T-helper 17 cell (primary cell): ENCODE measurements around the gene ATN1. TPM values are rescaled to one million over a fixed set of nuclear protein-coding genes. Genes with fewer than 3 reads are reported as not detected.

ENCODE experiments used
- ATAC-seq: fragments of 150-1000 bp; cut with Tn5 transposase; 2 replicates; pipeline ENCODE4 v1.10.0; 2021; ENCODE audit warnings: mild to moderate bottlenecking, moderate library complexity
- DNase-seq, 3 donors: peaks; one replicate each; pipeline versions ENCODE4 v3.0.0 to v3.0.0-alpha.2; 2020 to 2021
- H3K9me3 ChIP-seq: one replicate; pipeline ENCODE4 v1.7.0; 2013; ENCODE audit warnings: low read length, mild to moderate bottlenecking; ENCODE audit not compliant: control insufficient read depth, poor library complexity, severe bottlenecking
- H3K27ac Mint-ChIP-seq: one replicate; pipeline ENCODE4 v1.8.0; 2022; ENCODE audit warnings: mild to moderate bottlenecking, moderate library complexity, mixed read lengths
- H3K27me3 Mint-ChIP-seq: one replicate; pipeline ENCODE4 v1.8.0; 2022; ENCODE audit warnings: mixed read lengths
- H3K36me3 Mint-ChIP-seq: one replicate; pipeline ENCODE4 v1.8.0; 2022; ENCODE audit warnings: low read depth, mixed read lengths
- H3K4me1 Mint-ChIP-seq: one replicate; pipeline ENCODE4 v1.8.0; 2022; ENCODE audit warnings: mild to moderate bottlenecking, mixed read lengths
- H3K4me3 Mint-ChIP-seq: one replicate; pipeline ENCODE4 v1.8.0; 2022; ENCODE audit warnings: mild to moderate bottlenecking, moderate library complexity, mixed read lengths
- total RNA-seq, 4 donors: library from RNA in 2 of 4; stranded (reverse) in 2 of 4; gene quantifications; one replicate each; pipeline ENCODE4 v1.2.3 and lab custom pipeline; 2022 to 2026

Gene ATN1
- total RNA-seq, 2 donors from 2014 or later = 24.1 to 28.9 TPM

DNA sequence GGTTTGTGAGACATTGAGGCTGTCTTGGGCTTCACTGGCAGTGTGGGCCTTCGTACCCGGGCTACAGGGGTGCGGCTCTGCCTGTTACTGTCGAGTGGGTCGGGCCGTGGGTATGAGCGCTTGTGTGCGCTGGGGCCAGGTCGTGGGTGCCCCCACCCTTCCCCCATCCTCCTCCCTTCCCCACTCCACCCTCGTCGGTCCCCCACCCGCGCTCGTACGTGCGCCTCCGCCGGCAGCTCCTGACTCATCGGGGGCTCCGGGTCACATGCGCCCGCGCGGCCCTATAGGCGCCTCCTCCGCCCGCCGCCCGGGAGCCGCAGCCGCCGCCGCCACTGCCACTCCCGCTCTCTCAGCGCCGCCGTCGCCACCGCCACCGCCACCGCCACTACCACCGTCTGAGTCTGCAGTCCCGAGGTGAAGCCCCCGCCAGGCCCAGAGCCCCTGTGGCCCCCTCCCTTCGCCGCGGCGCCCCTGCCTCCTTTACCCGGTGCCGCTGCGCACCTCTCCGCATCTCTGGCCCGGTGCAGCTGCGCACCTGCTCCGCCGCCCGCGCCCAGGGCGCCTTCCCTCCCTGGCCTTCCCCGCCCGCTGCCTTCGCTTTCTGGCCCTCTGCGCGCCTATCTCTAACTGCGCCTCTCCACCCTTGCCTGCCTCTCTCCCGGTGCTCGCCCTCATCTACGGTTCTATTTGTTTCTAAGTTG is 13.4 kb upstream of the ATN1 start, which contains the start of gene ENO2:
ENO2 (plus strand) TSS at position 335 of the 701 bp plus-strand sequence. CDS start 1,253 bp downstream, outside the sequence.
- no peaks in the 10 kb centered on the region for H3K27me3 Mint-ChIP-seq
- H3K4me3 Mint-ChIP-seq = peak within 1 kb of the TSS; percentile 98
- H3K36me3 Mint-ChIP-seq = peaks cover 5% of the 10 kb centered on the region

GRCh38 chr12:6914947-6915788 is 12.6 kb upstream of the ATN1 start:
- Mint-ChIP-seq H3K27me3 (no peaks in the 10 kb centered on the region), H3K27ac (peak overlapping the region; percentile 85), H3K36me3 (peaks cover 9% of the 10 kb centered on the region), H3K4me1 (peaks cover 43% of the 10 kb centered on the region), H3K4me3 (peak overlapping the region; percentile 98)
- no peak for DNase-seq
- no peaks in the 10 kb centered on the region for H3K9me3 ChIP-seq
- ATAC-seq = no peak

More for the DNA sequence above, 13.4 kb upstream of the ATN1 start, which contains the start of gene ENO2:
- no peaks in the 10 kb centered on the region for H3K9me3 ChIP-seq
- DNase-seq = peak; percentile 71 to 88 (median 83)
- H3K27ac Mint-ChIP-seq = peak within 1 kb of the TSS; percentile 85
- peak; percentile 94 for ATAC-seq
- peaks cover 39% of the 10 kb centered on the region for H3K4me1 Mint-ChIP-seq

DNA sequence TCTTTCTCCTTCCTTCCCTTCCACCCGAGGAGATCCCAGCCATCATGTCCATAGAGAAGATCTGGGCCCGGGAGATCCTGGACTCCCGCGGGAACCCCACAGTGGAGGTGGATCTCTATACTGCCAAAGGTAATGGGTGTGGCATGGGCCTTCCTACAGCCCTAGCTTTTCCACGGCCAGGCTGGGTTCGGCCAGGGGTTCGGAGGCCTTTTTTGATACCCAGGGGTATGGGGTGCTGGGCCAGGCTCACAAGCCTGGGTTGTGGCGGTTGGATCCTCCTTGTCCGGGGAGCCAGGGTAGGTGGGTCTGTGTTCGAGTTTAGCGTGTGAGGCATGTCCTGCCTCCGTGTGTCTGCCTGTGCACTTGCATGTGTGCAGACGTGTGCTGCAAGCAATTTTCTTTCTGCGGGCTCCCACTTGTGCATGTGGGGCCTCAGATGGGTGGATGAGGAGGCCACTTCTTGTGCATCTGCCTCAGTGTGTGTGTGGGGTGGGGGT is 11.9 kb upstream of the ATN1 start:
- Mint-ChIP-seq H3K4me3 (peak overlapping the region; percentile 75), H3K27me3 (no peaks in the 10 kb centered on the region), H3K36me3 (peaks cover 9% of the 10 kb centered on the region), H3K4me1 (peaks cover 42% of the 10 kb centered on the region), H3K27ac (peak overlapping the region; percentile 85)
- H3K9me3 ChIP-seq = no peaks in the 10 kb centered on the region
- no peak for DNase-seq
- ATAC-seq = no peak

- no peak for DNase-seq
- peaks cover 9% of the 10 kb centered on the region for H3K36me3 Mint-ChIP-seq
- peak overlapping the region; percentile 75 for H3K4me3 Mint-ChIP-seq
- H3K9me3 ChIP-seq = no peaks in the 10 kb centered on the region
- H3K27ac Mint-ChIP-seq = peak overlapping the region; percentile 85
- no peaks in the 10 kb centered on the region for H3K27me3 Mint-ChIP-seq
- no peak for ATAC-seq
- H3K4me1 Mint-ChIP-seq = peaks cover 41% of the 10 kb centered on the region
Observed at GRCh38 chr12:6916426-6917200, 11.1 kb upstream of the ATN1 start.

- H3K9me3 ChIP-seq = no peaks in the 10 kb centered on the region
- Mint-ChIP-seq H3K4me3 (no peak overlapping the region), H3K4me1 (peaks cover 40% of the 10 kb centered on the region), H3K27ac (no peak overlapping the region), H3K36me3 (peaks cover 9% of the 10 kb centered on the region), H3K27me3 (no peaks in the 10 kb centered on the region)
- no peak for DNase-seq
- ATAC-seq = no peak
Observed at GRCh38 chr12:6917491-6918231, 10.1 kb upstream of the ATN1 start.

GRCh38 chr12:6919588-6919987 is 8.2 kb upstream of the ATN1 start:
- no peak for DNase-seq
- no peak for ATAC-seq
- Mint-ChIP-seq H3K36me3 (peaks cover 9% of the 10 kb centered on the region), H3K4me3 (no peak overlapping the region), H3K4me1 (peaks cover 34% of the 10 kb centered on the region), H3K27ac (no peak overlapping the region), H3K27me3 (no peaks in the 10 kb centered on the region)
- no peaks in the 10 kb centered on the region for H3K9me3 ChIP-seq

GRCh38 chr12:6921539-6921938 is 6.2 kb upstream of the ATN1 start:
- Mint-ChIP-seq H3K27me3 (no peaks in the 10 kb centered on the region), H3K36me3 (peaks cover 9% of the 10 kb centered on the region), H3K4me3 (no peak overlapping the region), H3K27ac (no peak overlapping the region), H3K4me1 (peaks cover 25% of the 10 kb centered on the region)
- H3K9me3 ChIP-seq = no peaks in the 10 kb centered on the region
- DNase-seq (no peak), ATAC-seq (no peak)

- H3K9me3 ChIP-seq = no peaks in the 10 kb centered on the region
- Mint-ChIP-seq H3K4me3 (no peak overlapping the region), H3K4me1 (peaks cover 31% of the 10 kb centered on the region), H3K36me3 (peaks cover 6% of the 10 kb centered on the region), H3K27ac (no peak overlapping the region), H3K27me3 (no peaks in the 10 kb centered on the region)
- ATAC-seq (no peak), DNase-seq (no peak)
Observed at GRCh38 chr12:6921996-6922946, 5.5 kb upstream of the ATN1 start.

DNA sequence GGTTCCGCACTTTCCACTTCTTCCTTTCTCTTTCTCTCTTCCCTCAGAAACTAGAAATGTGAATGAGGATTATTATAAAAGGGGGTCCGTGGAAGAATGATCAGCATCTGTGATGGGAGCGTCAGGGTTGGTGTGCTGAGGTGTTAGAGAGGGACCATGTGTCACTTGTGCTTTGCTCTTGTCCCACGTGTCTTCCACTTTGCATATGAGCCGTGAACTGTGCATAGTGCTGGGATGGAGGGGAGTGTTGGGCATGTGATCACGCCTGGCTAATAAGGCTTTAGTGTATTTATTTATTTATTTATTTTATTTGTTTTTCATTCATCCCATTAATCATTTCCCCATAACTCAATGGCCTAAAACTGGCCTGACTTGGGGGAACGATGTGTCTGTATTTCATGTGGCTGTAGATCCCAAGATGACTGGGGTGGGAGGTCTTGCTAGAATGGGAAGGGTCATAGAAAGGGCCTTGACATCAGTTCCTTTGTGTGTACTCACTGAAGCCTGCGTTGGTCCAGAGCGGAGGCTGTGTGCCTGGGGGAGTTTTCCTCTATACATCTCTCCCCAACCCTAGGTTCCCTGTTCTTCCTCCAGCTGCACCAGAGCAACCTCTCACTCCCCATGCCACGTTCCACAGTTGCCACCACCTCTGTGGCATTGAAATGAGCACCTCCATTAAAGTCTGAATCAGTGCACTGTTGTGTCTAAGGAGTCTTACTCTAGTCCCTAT is 4.6 kb upstream of the ATN1 start:
- Mint-ChIP-seq H3K4me3 (no peak overlapping the region), H3K27ac (peak overlapping the region; percentile 82), H3K4me1 (peaks cover 31% of the 10 kb centered on the region), H3K36me3 (peaks cover 6% of the 10 kb centered on the region), H3K27me3 (no peaks in the 10 kb centered on the region)
- H3K9me3 ChIP-seq = no peaks in the 10 kb centered on the region
- ATAC-seq = no peak
- DNase-seq = no peak

- Mint-ChIP-seq H3K36me3 (peaks cover 6% of the 10 kb centered on the region), H3K4me3 (no peak overlapping the region), H3K4me1 (peaks cover 36% of the 10 kb centered on the region), H3K27ac (peak overlapping the region; percentile 82), H3K27me3 (no peaks in the 10 kb centered on the region)
- no peaks in the 10 kb centered on the region for H3K9me3 ChIP-seq
- ATAC-seq = no peak
- DNase-seq = no peak
Observed at GRCh38 chr12:6923851-6924250, 3.9 kb upstream of the ATN1 start.

DNA sequence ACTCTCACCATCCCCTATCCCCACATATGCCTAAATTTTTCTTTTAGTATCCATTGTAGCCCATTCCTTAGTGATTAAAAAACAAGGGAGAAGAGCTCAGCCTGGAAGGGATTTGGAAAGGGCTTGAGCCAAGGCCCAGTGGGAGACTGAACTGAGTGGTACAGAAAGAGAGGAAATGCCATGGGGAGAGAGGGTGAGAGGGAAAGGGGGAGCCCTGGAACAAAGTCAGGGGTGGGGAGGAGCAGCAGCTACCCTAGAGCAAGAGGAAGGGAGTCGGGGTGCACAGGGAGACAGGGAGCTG is 2.6 kb upstream of the ATN1 start:
- H3K27ac Mint-ChIP-seq = peak overlapping the region; percentile 82
- H3K4me3 Mint-ChIP-seq = no peak overlapping the region
- ATAC-seq (no peak), DNase-seq (no peak)
- H3K36me3 Mint-ChIP-seq = no peaks in the 10 kb centered on the region
- H3K9me3 ChIP-seq = no peaks in the 10 kb centered on the region
- no peaks in the 10 kb centered on the region for H3K27me3 Mint-ChIP-seq
- H3K4me1 Mint-ChIP-seq = peaks cover 38% of the 10 kb centered on the region
